NCI-H446 (cell line): ENCODE results near the gene RNF152.
A peak's percentile ranks its signal among the peaks of the same experiment; 100 is the strongest.

Source experiments
- DNase-seq, 2 experiments: peaks; one replicate each; lab custom pipeline; 2025; lab: John Stamatoyannopoulos, UW

The RNF152 gene

DNA sequence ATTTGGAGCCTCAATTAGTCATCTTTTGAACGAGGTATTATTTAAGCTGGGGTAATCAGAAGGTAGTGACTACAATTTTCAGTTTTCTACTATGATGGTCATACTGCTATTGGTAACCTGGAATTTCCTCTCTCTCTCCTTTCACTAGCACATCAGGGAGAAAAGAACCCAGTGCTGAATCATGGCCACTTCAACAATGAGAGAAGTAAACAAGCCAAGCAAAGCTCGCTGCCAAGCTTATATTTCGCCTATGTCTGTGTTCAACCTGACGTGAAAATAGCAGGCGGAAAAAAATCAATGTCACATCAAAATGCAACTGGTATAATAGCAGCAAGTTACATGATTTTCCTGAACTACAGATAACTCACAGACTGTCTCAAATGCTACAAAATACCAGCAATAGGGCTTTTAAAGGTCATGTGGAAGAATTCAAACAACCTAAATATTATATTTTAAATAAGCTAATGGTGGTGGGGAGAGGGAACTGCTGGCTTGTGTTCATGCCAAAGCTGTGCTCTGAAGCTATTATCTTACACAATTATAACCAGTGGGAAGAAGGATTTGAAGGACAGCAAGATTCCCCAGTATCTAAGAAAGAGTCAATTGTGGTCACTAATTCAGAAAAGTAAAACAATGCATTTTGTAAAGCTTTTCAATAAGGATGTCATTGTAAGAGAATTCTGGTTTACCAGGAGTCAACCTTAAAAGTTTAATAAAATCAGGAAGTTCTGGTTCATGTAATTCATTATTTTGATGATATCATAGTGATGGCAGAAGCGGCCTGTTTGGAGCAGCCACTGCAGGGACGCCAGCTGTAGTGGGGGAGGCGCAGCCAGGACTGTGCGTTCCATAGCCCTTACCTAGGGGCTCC, 38.0 kb downstream of the RNF152 start:
- peak; percentile 59 to 63 for DNase-seq

GRCh38 chr18:61853855-61854254, 39.0 kb downstream of the RNF152 start:
- DNase-seq = no peak

GRCh38 chr18:61852496-61852895, 40.3 kb downstream of the RNF152 start:
- DNase-seq = no peak

- no peak for DNase-seq
Observed at GRCh38 chr18:61851940-61852451, 40.8 kb downstream of the RNF152 start.

- no peak for DNase-seq
Observed at GRCh38 chr18:61851279-61851678, 41.5 kb downstream of the RNF152 start.

GRCh38 chr18:61850756-61851155, 42.1 kb downstream of the RNF152 start:
- DNase-seq = no peak

DNA sequence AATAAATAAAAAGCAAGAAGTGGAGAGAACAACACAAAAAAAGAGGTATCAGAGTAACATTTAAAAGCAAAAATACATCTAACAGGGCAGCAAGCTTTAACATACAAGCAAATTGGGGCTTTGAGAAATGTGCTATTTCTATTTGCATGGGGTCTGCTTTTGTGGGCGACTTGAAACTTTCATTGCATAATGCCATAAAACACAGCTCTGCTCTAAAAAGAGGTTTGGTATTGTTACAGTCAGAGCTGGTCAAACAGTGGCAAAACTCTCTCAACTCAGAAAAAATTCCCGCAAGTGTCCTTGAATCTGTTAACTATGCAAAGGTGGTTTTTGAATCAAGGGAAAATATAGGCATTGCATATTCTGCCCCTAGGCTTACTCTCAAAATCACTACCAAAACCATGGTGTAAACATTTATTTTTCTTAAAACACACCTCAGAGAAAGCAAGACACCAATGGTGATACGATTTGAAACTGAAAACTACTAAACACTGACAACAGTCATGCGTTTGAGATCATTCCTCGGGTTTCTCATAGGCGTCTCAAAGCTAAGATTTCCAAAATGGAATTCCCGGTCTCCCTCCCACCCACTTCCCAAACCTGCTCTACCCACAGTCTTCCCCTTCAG, 45.5 kb downstream of the RNF152 start:
- no peak for DNase-seq

DNA sequence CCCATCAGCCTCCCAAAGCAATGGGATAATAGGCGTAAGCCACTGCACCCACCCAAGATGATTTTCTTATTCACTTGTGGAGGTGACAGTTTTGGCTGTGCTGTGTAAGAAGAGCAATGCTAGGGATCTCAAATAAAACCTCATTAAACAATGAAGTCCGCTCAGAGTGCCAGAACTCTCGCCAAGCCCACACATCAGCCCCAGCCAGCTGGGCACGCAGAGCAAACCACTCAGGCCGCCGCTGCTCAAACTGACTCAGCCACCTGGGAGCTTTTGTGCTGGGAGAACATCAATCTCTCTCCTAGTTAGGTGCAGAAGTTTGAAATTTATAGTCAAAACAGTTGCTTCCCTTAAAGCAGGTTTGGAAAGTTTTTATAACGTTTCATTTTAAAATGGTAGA, 47.6 kb downstream of the RNF152 start:
- no peak for DNase-seq

GRCh38 chr18:61844726-61845125, 48.1 kb downstream of the RNF152 start:
- DNase-seq = no peak

DNA sequence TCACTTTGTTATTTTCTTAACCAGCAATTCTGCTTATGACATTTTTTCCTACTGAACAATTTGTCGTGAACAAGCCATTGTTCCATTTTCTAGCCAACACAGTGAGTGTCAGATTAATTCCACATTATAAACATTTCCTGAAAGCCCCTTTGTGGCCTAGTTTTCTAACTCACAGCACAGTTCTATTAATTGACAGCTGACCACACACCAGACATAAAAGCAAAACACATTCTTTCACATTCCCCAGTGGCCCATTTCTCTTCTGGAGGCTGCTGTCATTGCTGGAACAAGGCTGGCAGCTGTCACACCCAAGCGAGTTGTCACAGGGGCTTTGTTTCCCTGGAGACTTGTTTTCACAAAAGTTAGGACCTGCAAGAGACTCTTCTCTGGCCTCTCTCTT, 50.7 kb downstream of the RNF152 start:
- no peak for DNase-seq

DNA sequence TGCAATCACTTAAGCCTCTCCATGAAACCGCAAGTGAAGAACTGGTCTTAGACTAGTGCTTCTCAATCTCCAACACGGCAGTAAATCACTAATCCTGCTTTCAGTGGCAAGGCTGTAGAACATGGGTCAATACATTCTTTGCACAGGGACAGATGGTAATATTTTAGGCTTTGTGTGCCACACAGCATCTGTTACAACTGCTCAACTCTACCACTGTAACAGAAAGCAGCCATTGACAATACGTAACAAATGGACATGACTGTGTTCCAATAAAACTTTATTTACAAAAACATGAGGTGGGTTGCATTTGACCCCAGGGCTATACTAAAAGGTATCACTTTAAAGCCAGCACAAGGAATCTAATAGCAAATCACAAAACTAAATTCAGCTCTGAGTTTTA, 51.1 kb downstream of the RNF152 start:
- DNase-seq = no peak

GRCh38 chr18:61840324-61840723, 52.5 kb downstream of the RNF152 start:
- DNase-seq = no peak

DNA sequence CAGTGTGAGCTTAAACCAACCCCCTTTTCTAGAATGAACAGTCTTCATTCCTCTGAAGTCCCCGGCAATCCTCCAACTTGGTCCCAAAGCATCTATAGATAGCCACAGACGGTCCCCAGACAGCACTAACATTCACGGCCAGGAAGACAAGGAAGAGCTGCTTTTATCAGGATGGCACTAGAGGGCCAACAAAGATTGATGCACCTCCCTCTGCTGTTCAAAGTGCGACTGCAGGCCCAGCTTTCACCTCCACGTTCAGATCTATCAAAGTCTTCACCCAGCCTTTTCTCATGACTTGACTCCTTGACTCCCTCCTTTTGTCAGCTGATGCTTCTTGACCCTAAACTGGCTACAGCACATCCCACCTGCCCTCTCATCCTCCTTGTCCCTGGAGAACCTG, 54.3 kb downstream of the RNF152 start:
- DNase-seq = no peak

DNA sequence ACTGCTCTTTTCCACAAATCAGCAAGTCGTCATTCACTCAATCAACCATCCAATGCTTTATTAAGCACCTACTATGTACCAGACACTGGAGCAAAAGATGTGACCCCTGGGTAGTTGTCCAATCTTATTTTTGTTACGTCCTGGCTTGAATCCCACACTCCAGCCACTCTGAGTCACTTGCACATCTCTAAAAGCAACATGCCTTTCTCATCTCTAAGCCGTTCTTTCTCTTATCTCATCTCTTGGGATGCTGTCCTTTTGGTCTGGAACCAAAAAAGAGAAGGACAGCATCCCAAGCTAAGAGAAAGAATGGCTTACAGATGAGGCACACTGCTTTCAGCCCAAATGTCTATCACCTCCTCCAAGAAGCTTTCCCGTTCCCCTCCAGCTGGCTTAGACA, 58.8 kb downstream of the RNF152 start:
- DNase-seq = no peak

- no peak for DNase-seq
Observed at GRCh38 chr18:61833387-61833786, 59.4 kb downstream of the RNF152 start.

- no peak for DNase-seq
Observed at GRCh38 chr18:61832858-61833257, 59.9 kb downstream of the RNF152 start.

DNA sequence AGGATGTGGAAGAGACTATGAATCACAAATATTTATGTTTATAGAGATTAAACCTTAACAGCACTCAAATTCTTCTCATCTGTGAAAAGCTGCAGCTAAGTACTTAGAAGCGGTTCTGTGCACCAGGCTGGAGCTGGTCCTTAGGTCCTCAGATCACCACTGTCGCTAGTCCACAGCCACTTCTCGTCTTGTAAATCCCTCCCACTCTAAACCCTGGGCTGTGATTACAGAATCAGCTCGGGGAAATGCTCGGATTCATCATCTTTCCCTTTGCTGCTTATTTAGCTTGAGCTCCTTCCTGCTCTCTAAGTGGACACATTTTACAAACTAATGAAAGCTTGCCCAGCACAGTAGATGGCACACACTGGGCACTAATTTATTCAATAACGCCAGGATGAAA, 61.7 kb downstream of the RNF152 start:
- no peak for DNase-seq

GRCh38 chr18:61829108-61829507, 63.7 kb downstream of the RNF152 start:
- no peak for DNase-seq

DNA sequence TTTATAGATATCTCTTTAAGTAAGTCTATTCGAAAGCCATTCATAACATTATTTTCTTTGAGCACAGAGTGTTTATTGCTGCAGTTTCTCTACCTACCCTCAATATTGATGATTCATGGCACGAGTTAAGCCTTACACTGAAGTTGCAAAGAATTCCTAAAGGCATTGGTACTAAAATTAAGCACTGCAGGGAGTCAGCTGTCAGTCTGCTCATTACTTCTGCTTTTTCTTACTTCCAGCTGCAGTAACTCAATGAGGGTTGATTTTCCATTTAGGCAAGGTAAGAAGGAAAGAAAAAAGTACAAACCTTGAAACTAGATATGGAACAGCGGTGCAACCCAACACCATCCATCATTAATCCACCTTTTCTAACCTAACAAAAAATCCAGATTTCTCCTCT, 65.2 kb downstream of the RNF152 start:
- no peak for DNase-seq

DNA sequence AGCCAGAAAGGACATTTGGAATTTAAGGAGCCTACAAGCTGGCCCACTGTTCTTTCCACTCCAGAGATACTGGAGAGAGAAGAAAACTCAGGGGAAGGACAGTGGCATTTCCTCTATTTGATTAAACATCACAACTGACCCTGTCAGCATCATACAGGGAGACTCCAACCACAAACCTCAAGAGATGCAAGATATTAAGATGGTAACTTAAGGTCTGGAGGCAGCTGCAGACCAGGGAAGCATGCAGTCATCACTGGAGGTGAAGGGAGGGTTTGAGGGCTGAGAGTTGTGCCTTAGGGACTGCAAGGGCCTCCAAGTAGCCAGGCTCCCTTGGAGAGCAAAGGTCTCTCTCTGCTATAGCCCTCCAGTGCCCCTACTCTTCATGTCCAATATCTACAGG, 67.4 kb downstream of the RNF152 start:
- DNase-seq = no peak

DNA sequence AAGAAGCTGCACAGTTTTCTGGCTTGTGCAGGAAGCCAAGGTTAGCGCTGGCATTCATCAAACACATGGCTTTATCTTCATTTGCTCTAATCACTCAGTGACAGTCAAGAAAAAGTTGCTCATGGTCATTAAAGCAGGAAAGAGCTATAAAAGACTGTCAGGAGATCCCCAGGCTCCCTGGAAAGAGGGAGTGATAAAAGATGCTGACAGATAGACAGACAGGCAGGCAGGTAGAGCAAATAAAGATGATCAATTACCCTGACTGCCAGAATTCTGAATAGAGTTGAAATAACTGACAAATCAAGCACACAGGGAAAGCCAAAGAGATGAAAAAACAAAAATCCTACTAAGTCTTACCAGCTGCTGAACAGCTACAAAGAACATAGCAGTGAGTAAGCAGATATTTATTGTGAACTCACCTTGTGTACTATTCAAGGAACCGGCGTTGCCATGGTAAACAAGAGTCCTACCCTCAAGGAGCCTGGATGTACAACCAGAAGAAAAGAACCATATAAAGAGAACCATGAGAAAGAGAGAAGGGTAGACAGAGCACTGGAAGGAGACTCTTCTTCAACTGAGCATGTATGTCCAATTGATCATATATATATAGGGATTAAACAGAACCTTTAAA, 68.0 kb downstream of the RNF152 start:
- DNase-seq = no peak

DNA sequence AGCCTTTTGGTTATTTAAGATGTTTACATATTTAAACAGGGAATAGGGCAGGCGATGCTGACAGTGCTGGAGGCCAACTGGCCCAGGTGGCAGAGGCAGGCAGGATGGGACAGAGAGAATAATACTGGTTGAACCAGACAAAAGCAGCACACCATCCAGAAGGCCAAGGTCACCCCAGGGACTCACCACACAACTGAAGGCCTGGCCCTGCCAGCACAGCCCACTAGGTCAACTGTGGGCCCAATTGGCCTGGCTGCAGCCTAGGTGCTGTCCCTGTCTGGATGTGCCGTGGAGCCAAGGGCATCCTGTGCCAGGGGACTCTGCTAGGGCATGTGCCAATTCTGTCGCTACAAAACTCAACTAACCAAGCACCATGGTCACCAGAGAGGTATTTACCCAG, 69.2 kb downstream of the RNF152 start:
- no peak for DNase-seq

DNA sequence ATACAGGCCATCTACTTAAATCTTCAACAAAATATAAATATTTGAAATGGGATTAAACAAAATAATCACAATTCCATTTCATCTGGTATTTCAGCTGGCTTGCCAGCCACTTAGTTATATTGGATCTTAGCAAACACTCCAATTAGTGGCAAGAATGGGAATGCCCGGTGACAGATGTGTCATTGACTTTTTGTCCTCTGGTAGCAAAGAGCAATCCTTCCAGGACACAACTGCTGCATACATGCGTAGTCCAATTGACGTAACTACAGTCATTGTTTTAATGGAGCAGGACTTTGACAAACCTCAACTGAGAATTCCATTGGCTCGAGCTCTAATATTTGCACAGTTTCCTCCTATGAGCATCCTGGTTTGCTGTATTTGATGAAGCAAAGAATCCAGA, 69.9 kb downstream of the RNF152 start:
- no peak for DNase-seq
